Epidermal melanocyte (primary cell): ENCODE results near the gene PRPSAP2.
"Not testable (repeated sequence)": the region's sequence is repeated elsewhere in the genome, so short reads cannot be mapped to it uniquely, and the experiment has no call there.

Experiments used
- DNase-seq: peaks from one replicate; pipeline ENCODE4 v3.0.0; 2011; ENCODE audit warnings: low spot score; ENCODE audit not compliant: insufficient read length

The PRPSAP2 gene

DNA sequence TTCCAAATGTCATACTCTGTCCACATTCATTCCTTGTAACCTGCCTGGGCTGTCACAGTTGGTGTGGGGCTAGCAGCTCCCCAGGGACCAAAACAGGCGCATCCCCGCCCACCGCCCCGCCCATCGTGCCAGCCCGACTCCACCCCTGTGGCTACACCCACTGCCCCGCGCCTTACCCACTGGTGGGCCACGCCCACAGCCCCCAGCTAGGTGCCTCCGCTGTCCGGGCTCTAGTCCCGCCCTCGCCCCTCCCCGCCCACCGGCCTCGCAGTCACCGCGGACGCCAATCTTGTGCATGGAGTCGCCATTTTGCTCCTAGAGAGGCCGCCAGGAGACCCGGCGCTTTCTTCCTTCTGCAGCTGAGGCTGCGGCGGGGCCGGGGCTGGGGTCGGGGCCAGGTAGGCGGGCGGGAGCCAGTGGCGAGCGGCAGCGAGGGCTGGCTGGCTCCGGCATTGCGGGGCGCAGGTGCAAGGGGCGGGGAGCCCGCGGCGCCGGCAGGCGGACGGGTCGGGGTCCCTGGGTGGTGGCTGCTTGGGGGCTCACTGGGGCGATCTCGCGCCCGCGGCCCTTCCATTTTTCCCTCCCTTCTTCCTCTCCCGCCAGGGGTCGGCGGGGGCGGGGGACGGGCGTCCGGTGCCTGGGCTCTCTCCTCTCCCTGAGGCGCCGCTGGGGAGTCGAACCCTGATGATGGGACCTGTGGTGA, at the start of gene PRPSAP2:
Gene PRPSAP2 (plus strand): TSS at position 268 of the 703 bp plus-strand sequence. CDS start 7,703 bp downstream, outside the sequence.
- peak; percentile 87 for DNase-seq

DNA sequence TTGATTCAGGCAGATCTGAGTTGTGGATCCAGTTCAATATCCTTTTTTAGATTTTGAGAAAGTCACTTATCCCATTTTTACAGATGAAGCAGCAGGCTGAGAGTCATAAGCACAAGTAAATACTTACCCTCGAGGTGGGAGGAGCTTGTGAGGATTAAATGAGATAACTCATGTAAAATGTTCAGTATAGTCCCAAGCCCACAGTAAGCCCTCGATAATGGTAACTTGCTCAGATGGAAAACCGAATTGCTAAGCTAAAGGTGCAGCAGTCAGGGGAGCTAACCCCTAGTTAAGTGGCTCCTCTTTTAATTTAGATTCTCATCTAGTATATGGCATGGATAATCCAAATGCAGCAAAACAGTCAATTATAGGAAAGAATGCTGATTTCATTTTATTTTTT, 42.0 kb upstream of the PRPSAP2 start:
- DNase-seq, result not testable (repeated sequence)

- DNase-seq, result not testable (repeated sequence)
Observed at GRCh38 chr17:18816489-18817371, 41.2 kb upstream of the PRPSAP2 start.

DNA sequence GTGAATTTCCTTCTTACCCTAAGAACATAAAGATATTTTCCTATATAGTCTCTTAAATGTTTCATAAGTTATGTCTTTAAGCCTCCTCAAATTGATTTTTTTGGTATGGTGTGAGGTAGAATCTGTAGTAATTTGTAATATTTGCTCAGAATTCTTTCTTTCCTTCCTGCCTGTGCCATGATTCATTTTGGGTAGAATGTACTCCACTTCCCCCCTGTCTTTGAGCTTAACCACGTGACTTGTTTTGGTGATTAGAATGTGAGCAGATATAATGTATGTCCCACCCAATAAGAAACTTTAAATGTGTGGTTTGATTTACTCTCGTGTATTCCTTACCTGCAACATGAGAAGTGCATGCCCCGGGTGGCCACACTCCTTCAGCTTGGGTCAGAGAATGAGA, 36.5 kb upstream of the PRPSAP2 start:
- not testable (repeated sequence) for DNase-seq

DNA sequence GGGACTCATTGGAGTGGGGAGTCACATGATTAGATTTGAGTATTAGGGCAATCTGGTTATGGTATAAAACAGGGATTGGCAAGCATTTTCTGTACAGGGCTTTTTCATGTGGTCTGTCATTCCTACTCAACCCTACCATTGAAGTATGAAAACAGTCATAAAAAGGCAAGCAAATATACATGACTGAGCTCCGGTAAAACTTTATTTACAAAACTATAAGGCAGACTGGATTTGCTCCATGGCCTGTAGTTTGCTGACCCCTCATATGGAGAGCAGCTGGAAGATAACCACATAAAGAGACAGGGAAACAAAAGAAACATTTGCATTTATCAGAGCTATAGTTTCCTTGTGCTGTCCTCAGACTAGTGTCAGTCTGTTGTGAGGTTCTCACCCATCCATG, 30.3 kb upstream of the PRPSAP2 start:
- DNase-seq, result not testable (repeated sequence)

DNA sequence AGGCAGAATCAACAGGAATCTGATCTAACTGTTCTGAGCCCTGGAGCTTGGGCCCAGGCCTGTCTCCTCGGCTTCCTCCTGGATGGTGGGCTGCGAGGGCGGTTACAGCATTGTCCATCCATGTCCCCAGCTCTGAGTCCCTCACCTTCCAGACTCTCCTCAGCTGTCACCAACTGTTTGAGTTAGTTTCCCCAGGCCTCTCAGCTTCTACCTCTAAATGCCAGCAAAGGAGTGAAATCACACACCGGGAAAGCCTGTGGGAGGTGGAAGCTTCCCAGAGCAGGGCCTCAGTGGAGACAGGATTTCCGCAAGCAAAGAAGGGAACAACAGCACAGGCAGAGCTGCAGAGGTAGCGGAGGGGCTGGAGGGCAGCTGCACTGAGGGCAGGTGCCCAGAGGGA, 9.4 kb upstream of the PRPSAP2 start:
- DNase-seq, result no peak

GRCh38 chr17:18850679-18851078, 7.3 kb upstream of the PRPSAP2 start:
- DNase-seq, result no peak

GRCh38 chr17:18851201-18851600, 6.7 kb upstream of the PRPSAP2 start:
- no peak for DNase-seq

GRCh38 chr17:18854956-18855355, 3.0 kb upstream of the PRPSAP2 start:
- no peak for DNase-seq

GRCh38 chr17:18855831-18856569, 1.9 kb upstream of the PRPSAP2 start:
- peak; percentile 71 for DNase-seq

DNA sequence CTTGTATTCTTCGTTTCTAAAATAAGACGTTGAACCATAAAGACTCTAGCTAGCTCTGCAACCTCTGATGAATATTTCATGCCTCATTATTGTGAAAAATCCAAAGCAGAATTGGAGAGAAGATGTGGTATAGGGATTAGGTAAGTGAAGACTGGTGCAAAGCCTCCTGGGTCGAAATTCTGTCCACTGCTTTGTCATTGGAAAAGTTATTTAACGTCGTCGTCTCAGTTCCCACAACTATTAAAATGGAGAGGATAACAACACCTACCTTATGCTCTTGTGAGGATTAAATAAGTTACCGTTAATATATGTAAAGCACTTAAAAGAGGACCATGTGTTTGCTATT, 1.4 kb upstream of the PRPSAP2 start:
- no peak for DNase-seq

GRCh38 chr17:18858567-18859245, 775 bp downstream of the PRPSAP2 start:
- DNase-seq, result no peak

- DNase-seq, result no peak
Observed at GRCh38 chr17:18859256-18859655, 1.3 kb downstream of the PRPSAP2 start.

GRCh38 chr17:18860161-18860972, 2.4 kb downstream of the PRPSAP2 start:
- DNase-seq, result no peak

DNA sequence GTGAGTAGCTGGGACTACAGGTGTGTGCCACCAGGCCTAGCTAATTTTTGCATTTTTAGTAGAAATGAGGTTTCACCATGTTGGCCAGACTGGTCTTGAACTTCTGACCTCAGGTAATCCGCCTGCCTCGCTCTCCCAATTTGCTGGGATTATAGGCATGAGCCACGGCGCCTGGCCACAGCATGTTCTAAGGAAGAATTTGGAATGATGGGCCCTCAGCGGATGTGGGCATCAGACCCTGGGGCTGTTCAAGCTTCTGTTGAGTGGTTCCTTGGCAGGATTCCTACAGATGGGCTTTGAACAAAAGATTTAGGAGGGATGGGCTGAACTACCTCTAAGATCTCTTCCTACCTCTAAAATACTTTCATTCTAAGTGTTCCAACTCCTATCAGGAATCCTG, 4.1 kb downstream of the PRPSAP2 start:
- no peak for DNase-seq

DNA sequence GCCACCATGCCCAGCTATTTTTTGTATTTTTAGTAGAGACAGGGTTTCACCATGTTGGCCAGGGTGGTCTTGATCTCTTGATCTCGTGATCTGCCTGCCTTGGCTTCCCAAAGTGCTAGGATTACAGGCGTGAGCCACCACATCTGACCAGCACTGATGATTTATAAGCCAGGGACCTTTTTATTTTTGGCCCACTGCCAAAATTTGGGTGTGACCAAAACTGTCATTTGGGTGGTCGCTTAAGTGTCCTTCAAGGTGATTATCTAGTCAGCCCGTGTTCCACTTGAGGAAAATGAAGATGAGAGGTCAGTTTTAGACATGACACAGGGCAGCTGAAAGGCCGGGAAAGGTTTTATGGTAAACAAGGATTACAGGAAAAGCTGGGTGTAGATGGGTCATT, 7.1 kb downstream of the PRPSAP2 start:
- DNase-seq, result not testable (repeated sequence)

DNA sequence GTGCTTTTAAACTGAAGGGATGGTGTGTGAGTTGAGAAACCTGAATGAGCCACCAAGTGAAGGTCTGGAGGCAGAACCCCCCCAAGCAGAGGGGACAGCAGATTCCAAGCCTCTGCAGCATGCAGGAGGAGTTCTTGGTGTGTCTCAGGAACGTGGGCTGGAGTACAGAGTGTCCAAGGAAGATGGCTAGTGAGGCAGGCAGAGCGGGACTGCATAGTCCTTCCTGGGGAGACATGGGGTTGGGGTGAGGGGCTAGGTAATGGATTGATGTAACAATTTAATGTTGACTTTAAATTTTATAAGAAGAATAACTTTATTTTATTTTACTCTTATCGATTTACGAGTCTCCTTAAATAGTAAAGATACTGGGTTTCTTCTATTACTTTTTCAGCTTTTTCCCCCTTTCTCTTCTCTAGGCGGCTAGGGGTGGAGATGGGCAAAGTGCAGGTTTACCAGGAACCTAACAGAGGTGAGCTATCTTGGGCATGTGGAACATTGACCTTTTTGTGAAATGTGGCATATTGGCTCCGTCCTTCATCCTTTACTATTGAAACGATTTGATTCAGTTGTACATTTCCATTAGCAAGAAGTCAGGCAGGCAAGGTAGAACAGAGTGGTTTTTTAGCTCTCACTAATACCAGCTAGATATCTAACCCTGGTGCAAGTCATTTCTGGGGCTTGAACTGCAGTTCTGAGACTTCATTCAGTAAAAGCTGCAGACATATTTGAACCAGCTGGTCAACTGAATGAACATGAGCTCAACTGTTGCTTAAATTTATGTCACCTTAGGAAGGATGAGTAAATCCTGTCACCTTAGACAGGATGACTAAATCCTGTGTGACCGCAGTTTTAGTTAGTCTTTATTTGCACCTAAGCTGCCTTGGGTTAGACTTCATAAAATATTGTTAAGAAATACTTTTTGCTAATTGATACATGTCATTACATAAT, 9.2 kb downstream of the PRPSAP2 start:
- DNase-seq, result no peak

DNA sequence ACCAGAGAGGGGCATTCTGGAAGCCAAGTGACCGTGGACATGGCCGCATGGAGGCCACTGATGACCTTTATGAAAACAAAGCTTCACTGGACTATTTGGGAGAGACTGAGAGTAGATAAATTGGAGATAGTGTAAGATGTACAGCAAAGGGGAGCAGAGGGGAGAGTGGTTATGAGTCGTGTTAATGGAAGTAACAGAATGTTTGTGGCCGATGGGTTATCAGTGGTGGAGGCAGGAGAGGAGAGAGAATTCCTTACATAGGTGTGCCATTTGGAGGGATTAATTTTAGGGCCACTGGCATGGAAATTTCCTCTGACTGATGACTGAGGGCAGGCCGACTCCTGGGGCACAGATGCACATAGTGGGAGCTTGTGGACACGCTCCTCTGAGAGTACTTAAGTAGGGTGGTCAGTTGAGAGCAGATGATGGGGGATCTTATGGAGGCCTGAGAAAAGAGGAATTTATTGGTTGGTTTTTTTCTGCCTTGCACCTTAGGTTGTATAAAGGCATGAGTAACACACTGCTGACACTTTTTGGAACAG, 19.2 kb downstream of the PRPSAP2 start:
- no peak for DNase-seq

GRCh38 chr17:18888766-18889290, 30.9 kb downstream of the PRPSAP2 start:
- no peak for DNase-seq
